GM21528 (cell line): Measurements from ENCODE around the gene SPINK4.

Experiments
- ATAC-seq: cut with Tn5 transposase; IDR thresholded peaks from one replicate; pipeline ENCODE4 v1.9.1; 2021; ENCODE audit warnings: mild to moderate bottlenecking, moderate library complexity; ENCODE audit not compliant: unreplicated experiment, low FRiP score

SPINK4 gene

DNA sequence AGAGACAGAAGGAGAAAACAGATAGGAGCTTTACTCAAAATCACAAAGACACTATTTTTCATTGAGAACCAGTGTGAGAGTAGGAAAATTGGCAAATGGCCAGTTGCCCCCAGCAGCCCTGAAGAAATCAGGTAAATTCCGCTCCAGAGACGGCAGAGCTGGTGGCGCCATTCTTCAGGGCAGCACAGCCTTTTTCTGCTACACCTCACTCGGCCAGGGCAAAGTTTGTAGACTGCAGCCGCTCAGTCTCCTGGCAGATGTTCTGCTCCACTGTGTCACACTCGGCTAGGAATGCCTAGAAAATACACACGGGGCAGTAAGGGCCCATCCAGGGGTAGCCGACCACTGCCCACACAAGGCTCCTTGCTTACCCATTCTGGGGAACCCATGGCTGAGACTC is 15.0 kb downstream of the SPINK4 start:
- ATAC-seq: no peak

DNA sequence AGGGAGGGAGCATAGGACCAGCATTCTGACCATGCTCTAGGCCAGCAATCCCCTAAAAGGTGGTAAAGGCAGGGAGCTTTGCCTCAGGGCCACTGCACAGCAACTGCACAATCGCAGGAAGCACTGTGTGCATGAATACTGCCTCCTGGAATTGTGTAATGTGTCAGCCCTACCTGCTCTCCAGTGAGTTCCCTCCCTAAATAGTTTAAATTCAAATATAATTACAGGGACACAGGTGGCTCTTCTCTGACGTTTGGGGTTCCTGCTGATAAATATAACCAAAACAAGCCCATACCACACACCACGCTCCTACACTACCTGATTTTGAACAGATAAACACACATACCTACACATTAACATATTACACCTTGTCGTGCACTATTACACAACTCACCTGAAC is 15.5 kb downstream of the SPINK4 start:
- no peak for ATAC-seq

DNA sequence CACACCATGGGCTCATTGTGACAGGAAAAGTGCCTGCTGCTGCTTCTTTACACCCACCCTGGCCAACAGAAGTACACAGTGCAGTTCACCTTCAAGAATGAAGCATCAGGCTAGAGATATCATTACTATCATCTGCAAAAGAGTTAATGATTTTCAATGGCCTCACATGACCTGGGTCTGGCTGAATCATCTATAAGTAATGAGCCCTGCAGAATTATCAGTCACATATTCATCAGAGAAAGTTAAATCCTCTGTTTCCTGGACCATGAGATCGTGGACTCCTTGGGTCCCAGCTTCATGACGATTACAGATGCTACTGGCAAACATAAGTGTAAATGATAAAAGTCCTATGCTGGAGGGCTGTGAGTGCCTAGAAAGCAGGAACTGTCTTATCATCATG is 16.3 kb downstream of the SPINK4 start:
- ATAC-seq: no peak

DNA sequence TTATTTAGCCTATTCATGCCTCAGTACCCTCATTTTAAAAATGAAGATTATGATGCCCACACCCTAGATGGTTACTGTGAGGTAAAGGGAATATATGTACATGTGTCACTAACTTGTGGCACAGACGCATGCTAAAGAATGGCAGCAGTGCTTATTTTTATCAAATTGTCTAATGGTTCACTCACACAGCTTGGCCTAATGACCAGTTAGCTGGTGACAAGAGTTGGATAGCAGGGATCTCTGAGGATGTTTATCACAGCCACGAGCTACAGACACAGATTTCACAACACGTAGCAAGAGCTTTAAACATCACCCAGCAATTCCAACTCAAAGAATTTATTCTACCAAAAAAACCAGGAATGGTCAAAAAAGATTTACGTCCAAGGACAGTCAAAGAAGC is 17.3 kb downstream of the SPINK4 start:
- no peak for ATAC-seq

DNA sequence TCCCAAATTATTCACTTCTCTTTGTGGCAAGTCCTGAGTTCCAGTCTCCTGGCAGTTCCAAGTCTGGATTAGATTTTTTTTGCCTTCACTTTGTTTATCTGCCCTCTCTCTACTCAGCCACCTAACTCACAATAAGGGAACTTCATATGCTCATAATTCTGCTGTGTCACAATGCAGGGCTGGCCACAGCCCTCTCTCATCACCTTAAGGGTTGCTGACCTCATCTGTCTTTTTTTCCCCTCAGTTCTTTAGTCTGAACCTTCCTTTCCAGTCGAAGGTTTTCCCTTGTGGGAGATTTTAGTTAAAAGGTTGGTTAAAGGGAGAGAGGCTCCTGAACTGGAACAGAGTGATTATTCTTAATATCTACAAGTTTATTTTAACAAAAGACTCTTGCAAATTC is 20.4 kb downstream of the SPINK4 start:
- ATAC-seq: no peak

DNA sequence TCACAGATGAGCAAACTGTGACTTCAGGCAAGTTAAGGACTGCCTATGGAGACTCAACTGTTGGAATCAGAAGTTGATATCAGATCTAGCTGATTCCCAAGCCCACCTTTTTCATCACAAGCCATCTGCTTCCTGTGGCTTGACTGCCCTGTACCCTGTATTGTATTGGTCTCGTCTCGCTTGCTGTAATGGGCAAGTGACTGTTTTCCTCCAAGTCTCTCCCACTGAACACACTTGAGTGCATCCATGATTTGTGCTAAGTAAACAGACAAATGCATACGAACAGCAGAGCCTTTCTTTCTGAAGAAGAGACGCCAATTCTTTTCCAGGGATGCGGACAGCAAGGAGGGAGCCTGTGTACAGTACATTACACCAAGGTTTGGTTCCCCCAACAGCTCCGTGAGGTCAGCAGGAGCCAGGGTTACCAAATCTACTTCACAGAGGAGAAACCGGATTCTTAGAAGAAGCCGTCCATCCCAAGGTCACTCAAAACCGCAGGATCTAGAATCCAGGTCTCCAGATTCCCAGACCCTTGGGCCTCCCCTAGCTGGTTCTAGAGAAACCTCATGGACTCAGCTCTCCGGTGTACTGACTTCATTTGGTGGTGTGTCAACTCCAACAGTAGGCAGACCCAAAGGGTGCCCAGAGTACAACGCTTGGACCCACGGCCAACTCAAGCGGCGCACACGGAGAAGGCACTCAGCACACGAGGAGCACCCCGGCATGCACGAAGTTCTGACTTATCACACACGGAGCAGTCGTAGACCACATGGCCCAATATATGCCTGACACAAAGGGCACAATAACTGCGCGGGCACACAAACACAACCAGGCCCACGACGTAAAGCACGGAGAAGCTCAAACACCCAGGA is 23.4 kb downstream of the SPINK4 start:
- peak; percentile 1 for ATAC-seq

DNA sequence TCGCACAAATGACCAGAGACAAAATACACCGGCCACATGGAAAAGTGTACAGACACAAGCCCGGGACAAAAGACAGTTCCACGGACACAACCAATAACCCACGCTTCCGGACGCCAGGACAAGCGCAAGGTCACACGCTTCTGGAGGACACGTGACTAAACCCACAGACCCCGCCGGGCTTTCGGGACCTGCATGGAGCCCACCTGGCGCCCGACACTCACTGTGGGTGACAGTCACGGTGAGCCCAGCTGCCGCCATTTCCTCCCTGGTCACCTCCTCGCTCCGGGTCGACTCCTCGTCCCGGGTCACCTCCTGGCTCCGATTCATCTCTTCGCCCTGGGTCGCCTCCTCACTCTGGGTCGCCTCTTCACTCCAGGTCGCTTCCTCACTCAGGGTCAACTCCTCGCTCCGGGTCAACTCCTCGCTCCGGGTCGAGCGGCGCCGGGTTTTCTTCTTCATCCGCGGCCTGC is 24.1 kb downstream of the SPINK4 start:
- ATAC-seq: peak; percentile 28

DNA sequence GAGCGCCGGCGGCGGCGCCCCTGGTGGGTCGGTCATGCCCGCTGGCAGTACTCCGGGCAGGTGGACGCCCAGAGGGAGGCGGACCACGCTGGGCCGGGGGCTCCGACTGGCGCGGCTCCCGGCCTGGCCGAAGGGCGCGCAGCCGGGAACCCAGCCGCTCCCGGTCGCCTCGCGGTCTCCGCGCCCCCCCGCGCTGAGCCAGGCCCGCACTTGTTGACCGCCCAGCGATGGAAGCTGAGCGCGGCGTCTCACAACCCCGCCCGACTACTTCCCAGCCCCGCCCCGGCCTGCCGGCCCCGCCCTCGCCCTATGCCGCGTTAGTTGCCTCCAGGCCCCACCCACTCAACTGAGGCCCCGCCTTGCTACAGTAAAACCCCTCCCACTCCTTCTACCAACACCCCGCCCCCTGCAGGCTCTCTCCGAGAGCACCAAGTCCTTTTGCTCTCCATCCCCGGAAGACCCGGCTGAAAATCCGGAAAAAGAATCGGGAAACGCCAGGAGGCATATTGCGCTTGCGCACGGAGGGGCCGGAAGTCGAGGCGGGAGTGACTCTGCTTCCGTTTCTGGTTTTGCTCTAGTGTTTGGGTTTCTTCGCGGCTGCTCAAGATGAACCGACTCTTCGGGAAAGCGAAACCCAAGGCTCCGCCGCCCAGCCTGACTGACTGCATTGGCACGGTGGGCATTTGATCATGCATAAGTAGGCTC is 24.7 kb downstream of the SPINK4 start, which contains the start of the genes BAG1 and CHMP5:
Gene BAG1 (minus strand): TSS at position 236 of the 705 bp plus-strand sequence.
Gene CHMP5 (plus strand): TSS at position 577 of the 705 bp plus-strand sequence. CDS start 30 bp downstream, at position 607.
- peak; percentile 86 for ATAC-seq

DNA sequence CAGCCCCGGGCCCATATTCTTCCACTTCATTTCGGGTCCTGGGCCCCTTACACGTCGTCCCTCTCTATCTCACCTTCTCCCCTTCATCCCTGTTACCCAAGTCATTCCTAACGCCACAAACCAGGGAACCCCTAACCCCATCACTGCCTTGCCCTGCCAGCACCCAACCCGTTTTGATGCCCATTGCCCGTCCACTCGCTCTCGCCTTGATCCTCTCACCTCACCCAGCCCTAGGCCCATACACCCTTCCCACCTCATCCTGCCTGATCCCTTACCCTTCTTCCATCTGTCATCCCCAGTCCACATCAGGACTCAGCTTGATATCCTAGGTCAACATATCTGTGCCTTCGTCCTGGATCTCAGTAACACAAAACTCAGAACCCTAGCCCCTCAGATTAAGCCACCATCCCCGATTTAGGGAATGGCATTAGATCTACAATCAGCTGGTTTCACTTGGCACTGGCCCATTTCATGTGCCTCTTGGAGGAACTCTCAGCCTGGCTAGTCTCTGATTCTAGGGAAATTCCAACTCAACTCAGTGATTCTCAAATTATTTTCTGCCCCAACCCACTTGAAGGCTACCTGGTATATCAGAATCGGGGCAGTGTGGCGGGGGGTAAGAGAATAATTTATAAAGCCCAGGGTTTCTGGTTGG is 25.4 kb downstream of the SPINK4 start:
- no peak for ATAC-seq

DNA sequence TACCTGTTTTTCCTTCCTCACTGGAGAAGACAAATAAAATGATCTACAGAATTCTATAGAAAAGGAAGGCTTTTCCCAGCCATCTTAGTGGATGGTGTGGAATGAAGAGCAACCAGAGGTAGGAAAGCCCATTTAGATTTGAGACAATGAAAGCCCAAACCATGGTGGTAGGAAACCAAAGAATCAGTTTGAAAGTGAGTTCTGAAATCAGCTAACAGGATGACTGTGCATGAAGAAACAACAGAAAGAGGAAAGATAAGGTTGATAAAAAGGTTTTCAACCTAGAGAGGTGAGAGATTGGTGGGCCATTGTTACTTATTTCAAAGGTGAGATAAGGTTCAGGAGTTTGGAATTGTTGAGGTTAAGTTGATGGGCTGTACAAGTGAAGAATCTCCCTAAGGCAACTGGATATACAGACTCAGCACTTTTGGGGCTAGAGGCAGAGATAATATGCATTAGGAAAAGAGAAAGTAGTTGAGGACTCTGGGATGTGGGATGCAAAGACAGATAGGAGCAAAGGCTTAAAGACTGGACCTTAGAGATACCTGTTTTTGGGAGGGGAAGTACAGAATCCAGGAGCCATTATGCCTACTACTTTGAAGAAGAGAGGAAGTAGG is 27.3 kb downstream of the SPINK4 start:
- no peak for ATAC-seq

DNA sequence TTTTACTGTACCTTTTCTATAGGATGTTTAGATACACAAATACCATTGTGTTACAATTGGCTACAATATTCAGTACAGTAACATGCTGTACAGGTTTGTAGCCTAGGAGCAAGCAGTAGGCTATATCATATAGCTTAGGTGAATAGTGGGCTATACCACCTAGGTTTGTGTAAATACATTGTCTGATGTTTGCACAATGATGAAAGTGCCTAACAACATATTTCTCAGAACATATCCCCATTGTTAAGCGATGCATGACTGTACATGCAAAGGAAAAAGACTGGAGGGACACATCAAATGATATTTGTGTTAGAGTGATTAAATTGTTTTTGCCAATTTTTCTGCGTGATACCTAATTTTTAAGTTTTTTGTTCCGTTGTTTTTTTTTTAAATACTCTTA is 30.2 kb downstream of the SPINK4 start:
- no peak for ATAC-seq

DNA sequence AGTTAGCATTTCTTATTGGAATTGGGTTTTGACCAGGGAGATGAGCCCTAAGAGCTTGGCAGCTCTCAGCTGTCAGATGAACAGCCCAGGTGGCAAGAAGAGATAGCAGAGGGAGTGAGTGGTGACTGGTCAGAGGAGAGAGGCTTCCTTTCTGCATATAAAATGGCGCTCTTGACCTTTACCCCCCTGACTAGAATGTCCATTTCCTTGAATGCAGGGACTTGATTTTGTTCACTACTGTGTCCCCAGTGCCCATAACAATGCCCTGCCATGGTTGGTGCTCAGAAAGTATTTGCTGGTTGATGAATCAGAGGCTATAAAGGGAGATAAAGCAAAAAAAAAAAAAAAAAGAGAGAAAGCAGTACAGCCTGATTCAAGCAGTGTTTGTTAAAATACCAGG is 32.1 kb downstream of the SPINK4 start:
- ATAC-seq: no peak

DNA sequence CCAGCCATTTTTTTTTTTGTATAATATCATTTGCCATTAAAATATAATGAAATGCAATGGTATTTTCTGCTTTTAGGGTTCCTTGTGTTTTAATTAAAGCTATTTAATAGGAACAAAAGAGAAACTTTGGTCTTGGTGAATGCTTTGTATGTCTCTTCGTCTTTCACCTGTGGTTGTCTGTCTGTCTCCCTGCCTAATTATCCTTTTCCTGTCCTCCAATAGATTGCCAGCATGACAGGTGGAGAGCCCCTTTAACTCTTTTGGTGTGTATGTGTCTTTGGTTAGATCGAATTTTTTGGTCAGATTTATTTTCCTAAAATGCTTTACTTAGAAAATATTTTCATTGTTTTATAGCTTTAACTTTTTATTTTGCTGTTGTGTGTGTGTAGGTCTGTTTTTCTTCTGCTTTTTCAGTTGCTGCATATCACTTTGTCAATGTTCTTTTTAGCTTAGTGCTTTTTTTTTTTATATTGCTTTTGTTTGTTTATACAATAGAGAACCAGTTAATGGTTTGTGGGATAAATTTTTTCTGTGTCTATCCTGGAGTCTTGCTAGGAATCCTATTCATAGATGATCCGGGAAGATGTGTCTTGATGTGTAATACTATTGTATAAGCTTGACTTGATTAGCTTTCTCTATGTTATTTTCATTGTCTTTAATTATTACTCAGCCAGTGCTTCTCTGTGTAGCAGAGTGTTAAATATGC is 33.5 kb downstream of the SPINK4 start:
- ATAC-seq: no peak

DNA sequence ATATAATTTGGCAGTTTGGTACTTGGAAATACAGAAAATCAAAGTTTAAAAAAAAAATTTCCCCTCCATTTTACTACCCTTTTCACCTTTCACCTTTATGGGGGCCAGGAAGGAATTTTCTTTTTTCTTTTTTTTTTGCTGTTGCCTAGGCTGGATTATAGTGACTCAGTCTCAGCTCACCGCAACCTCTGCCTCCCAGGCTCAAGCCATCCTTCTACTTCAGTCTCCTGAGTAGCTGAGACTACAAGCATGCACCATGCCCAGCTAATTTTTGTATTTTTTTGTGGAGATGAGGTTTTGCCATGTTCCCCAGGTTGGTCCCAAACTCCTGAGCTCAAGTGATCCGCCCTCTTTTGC is 34.0 kb downstream of the SPINK4 start:
- ATAC-seq: no peak

DNA sequence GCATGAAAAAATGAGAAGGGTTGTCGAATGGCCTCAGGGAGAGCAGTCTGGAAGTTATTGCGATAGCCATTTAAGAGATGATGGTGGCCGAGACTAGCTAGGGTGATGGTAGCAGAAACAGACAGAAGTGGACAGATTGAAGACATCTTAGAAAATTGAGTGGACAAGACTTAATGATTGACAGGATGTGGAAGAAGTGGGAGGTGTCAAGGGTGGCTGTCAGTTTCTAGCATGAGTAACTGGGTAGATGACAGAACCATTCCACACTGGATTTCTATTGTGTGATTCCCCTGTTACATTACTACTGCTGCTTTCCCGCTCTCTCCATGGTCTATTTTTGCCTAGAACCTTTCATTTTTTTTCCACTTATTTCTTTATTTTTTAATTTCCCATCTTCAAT is 37.5 kb downstream of the SPINK4 start:
- no peak for ATAC-seq

DNA sequence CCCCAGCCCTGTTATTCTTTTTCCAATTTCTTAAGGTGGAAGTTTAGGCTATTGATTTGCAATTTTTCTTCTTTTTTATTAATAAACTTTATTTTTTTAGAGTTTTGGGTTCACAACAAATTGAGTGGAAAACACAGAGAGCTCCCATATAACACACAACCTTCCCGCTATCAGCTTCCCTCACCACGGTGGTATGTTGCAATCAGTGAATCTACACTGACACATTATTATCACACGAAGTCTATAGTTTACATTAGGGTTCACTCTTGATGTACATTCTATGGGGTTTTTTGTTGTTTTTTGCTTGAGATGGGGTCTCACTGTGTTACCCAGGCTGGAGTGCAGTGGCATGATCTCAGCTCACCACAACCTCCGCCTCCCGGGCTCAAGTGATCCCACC is 45.5 kb downstream of the SPINK4 start:
- ATAC-seq: no peak

DNA sequence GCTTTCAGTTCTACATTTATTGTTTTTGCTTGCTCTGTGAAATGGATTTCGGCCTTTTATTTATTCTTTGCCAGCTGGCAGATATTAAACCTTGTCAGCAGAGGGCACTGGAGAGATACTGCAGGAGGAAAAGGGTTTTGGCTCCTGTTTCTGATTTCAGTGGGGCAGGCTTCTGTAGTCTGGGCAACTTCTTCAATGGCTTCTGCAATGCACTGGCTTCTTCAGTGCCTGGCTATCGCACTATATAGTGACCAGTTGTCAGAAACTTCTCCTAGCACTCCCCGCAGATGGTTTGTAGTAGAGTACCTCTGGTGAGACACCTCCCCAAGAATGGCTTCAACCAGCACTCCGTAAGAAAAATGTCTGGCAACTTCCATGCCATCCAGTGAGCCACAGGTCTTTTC is 47.1 kb downstream of the SPINK4 start:
- ATAC-seq: no peak

DNA sequence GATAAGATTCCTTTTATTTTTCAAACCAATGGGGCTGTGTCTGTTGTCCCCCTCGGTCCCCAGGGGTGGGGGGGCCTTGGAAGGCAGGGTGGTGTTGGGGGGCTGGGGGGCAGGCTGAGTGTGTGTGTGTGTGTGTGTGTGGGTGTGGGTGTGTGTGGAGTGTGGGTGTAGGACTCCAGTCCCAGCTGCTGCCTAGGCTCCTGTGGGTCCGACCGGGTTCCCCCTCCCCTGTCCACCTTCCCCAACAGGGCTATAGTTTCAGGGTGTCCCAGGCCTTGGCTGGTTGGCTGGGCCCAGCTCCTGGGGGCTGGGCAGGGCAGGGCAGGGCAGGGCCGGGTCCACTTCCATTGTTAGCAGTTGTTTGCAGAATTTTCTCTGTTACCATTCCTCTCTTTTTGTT is 48.3 kb downstream of the SPINK4 start:
- ATAC-seq: no peak

DNA sequence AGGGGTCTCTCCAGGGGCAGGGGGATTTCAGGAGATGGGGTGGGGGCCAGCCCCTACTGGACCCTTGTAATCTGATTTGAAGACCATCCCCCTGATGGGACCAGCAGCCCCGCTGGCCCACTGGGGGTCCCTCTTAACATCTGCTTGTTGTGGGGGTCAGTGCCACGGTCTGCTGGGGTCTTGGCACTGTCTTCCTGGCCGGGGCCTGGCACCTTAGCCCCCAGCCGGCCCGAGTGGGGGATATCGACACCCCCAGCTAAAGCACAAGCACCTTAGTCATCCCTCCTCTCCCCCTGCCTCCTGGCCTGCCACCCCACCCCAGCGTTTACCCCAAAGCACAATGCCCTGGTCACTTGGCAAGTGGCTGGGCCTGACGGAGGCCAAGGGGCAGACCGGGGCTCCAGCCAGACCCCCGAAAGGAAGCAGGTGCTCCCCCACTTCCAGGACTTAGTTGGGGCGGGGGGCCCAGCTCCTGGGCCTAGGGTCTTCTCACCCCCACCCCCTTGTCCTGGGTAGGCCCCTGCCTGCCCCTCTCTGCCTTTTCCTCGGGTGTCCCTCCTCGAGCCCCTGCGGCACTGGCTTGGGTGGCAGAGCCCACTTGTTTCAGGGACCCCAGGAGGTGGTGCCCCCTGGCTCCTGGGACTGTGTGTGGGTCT is 49.0 kb downstream of the SPINK4 start:
- ATAC-seq: no peak

DNA sequence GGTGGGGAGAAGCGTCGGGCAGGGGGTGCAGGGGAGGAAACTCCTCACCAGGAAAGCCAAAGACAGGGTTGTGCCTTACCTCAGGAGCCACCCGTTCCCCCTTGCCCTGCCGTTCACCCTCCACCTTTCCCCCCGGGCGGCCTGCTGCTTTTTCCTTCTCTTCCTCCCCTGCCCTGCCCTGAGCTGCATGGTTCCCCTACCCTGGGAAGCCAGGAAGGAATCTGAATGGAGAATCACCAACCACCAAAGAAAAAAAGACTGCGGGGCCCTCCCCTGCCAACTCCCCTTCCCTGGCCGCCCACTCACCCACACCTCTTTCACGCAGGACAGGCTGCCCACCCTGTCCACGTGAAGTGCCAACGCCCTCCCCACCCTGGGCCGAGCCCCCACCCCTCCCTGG is 49.5 kb downstream of the SPINK4 start:
- no peak for ATAC-seq
